Measurements from ENCODE around the gene VPS26C. TPM values are rescaled to one million over a fixed set of nuclear protein-coding genes. Genes with fewer than 3 reads are reported as not detected.

Gene VPS26C
- total and polyA plus RNA-seq, 10 of the 15 experiments (the other 5 are each of a cell fraction or from before 2014, with no cell fraction given): 32.5 to 65.1 (median 48.0) TPM

DNA sequence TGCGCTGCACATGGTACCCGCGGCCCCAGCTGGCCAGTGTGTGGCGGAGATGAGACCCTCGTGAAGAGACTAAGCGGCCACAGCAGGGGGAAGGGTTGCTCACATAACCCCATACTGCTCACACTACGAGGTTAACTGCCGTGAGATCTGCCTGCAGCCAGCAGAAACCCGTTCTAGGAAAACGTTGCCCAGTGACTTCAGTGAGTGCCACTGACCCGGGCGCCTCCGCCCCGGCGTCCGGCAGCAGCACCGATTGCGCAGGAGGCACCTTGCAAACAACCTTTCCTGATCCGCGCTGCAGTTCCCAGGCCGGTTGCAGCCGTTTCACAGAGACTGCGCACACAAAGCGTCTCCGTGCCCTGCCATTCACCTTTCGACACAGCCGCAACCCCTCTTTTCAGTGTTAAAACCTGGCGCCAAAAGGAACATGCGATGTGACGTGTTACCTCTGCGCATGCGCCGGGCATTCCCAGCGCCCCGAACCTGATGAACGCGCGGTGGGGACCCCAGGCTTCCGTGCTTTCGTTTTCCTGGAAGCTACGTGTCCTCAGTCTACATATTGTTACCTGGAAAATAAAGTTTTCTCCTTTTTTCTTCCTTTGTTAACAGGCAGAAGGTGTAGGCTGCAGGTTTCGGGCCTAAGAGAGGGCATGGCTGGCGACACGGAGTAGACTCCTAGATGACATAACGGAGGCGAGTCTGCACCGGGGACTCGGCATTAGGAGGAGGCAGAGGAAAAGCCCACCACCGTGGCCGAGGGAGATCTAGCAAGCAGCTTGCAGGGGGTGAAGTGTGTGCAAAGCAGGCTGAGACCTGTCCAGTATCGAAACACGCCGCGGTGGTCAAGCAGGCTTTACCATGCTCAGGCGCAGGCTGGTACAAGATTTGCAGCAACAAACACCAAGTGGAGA lies 8.9 kb downstream of the VPS26C start (continued):
- no peak for TF ChIP-seq USF1 (IDR thresholded peaks at IDR 0.05; ENCODE audit: borderline replicate concordance, extremely low read length, insufficient read depth, low read depth, low read length)
- TF ChIP-seq RFX5 (IDR thresholded peaks at IDR 0.05; ENCODE audit: low read depth, low read length): no peak
- TF ChIP-seq MXI1 (IDR thresholded peaks at IDR 0.05; ENCODE audit: low read depth, low read length): no peak
- 0 out of 2 replicates have a peak, but pooled peaks have one; percentile 51 for TF ChIP-seq RB1 (IDR thresholded peaks at IDR 0.05; ENCODE audit: borderline replicate concordance)
- TF ChIP-seq ZNF622 (IDR thresholded peaks at IDR 0.05): no peak
- TF ChIP-seq ZNF274 (IDR thresholded peaks at IDR 0.05; ENCODE audit: insufficient read depth, insufficient read length): no peak
- TF ChIP-seq ATF7 (IDR thresholded peaks at IDR 0.05; ENCODE audit: low read depth): peak; percentile 52; the same call in 1 of the 2 replicates
- TF ChIP-seq MTA2 (IDR thresholded peaks at IDR 0.05; ENCODE audit: low read depth): peak; percentile 20; the same call in 1 of the 2 replicates
- TF ChIP-seq SREBF1 (IDR thresholded peaks at IDR 0.05; ENCODE audit: low read length): peak; percentile 53; the same call in 1 of the 2 replicates
- peak; percentile 34; the same call in 1 of the 2 replicates for TF ChIP-seq TCF3 (IDR thresholded peaks at IDR 0.05; ENCODE audit: borderline replicate concordance, insufficient read depth, low read depth, low read length)
- TF ChIP-seq, protein P1, sequence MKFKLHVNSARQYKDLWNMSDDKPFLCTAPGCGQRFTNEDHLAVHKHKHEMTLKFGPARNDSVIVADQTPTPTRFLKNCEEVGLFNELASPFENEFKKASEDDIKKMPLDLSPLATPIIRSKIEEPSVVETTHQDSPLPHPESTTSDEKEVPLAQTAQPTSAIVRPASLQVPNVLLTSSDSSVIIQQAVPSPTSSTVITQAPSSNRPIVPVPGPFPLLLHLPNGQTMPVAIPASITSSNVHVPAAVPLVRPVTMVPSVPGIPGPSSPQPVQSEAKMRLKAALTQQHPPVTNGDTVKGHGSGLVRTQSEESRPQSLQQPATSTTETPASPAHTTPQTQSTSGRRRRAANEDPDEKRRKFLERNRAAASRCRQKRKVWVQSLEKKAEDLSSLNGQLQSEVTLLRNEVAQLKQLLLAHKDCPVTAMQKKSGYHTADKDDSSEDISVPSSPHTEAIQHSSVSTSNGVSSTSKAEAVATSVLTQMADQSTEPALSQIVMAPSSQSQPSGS (IDR thresholded peaks at IDR 0.05; ENCODE audit: low read length): 0 out of 2 replicates have a peak, but pooled peaks have one; percentile 20
- no peak for TF ChIP-seq ZBTB11 (CRISPR knock-in tag; IDR thresholded peaks at IDR 0.05)
- peak; percentile 67; the same call in 1 of the 2 replicates for TF ChIP-seq PAX5 (IDR thresholded peaks at IDR 0.05; ENCODE audit: borderline replicate concordance, low read depth, low read length)
- no peak for TF ChIP-seq STAT1 (conservative IDR thresholded peaks at IDR 0.05)
- TF ChIP-seq IKZF1 (conservative IDR thresholded peaks at IDR 0.05): peak; percentile 58
- TF ChIP-seq DPF2 (IDR thresholded peaks at IDR 0.05): peak; percentile 14; the same call in 1 of the 2 replicates
- TF ChIP-seq NRF1 (conservative IDR thresholded peaks at IDR 0.05; ENCODE audit: low read depth, low read length): peak; percentile 82
- TF ChIP-seq NFYA (IDR thresholded peaks at IDR 0.05; ENCODE audit: borderline replicate concordance, low read depth, low read length): no peak
- TF ChIP-seq KAT2A (conservative IDR thresholded peaks at IDR 0.05; ENCODE audit: control insufficient read depth, low read depth, low read length): no peak
- TF ChIP-seq MEF2B (IDR thresholded peaks at IDR 0.05; ENCODE audit: partially characterized antibody, poor library complexity, severe bottlenecking): peak; percentile 22
- TF ChIP-seq E2F4 (IDR thresholded peaks at IDR 0.05; ENCODE audit: low read depth, low read length): peak; percentile 85
